GM12864 (cell line): ENCODE results near the gene GPR39.
"Not testable (repeated sequence)": the region's sequence is repeated elsewhere in the genome, so short reads cannot be mapped to it uniquely, and the experiment has no call there.

Experiments used
- DNase-seq: peaks from one replicate; pipeline ENCODE4 v3.0.0-alpha.2; 2011; ENCODE audit warnings: low read depth
- H3K4me3 ChIP-seq: 2 replicates; pipeline ENCODE4 v1.5.1; 2011; ENCODE audit warnings: mild to moderate bottlenecking, low read depth, low read length, control low read depth
- TF ChIP-seq, protein P1 (sequence below): IDR thresholded peaks from 2 replicates; pipeline ENCODE4 v1.5.1; 2011; ENCODE audit warnings: low read depth, mild to moderate bottlenecking, moderate library complexity, low read length, control low read depth, inconsistent platforms; ENCODE audit errors: missing control alignments

GPR39 gene

DNA sequence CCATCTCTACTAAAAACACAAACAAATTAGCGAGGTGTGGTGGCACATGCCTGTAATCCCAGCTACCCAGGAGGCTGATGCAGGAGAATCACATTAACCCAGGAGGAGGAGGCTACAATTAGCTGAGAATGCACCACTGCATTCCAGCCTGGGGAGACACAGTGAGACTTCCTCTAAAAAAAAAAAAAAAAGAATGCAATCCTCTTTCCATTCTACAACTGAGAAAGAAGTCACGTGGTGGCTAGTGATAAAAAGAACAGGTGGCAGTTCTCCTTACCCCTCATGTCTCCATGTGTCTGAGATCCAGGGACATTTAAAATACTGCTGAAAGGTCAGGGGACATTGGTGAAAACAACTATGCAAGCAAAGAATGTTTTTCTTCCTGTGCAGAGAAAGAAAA is 24.4 kb upstream of the GPR39 start:
- TF ChIP-seq, protein P1, sequence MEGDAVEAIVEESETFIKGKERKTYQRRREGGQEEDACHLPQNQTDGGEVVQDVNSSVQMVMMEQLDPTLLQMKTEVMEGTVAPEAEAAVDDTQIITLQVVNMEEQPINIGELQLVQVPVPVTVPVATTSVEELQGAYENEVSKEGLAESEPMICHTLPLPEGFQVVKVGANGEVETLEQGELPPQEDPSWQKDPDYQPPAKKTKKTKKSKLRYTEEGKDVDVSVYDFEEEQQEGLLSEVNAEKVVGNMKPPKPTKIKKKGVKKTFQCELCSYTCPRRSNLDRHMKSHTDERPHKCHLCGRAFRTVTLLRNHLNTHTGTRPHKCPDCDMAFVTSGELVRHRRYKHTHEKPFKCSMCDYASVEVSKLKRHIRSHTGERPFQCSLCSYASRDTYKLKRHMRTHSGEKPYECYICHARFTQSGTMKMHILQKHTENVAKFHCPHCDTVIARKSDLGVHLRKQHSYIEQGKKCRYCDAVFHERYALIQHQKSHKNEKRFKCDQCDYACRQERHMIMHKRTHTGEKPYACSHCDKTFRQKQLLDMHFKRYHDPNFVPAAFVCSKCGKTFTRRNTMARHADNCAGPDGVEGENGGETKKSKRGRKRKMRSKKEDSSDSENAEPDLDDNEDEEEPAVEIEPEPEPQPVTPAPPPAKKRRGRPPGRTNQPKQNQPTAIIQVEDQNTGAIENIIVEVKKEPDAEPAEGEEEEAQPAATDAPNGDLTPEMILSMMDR, result no peak
- no peak for DNase-seq

DNA sequence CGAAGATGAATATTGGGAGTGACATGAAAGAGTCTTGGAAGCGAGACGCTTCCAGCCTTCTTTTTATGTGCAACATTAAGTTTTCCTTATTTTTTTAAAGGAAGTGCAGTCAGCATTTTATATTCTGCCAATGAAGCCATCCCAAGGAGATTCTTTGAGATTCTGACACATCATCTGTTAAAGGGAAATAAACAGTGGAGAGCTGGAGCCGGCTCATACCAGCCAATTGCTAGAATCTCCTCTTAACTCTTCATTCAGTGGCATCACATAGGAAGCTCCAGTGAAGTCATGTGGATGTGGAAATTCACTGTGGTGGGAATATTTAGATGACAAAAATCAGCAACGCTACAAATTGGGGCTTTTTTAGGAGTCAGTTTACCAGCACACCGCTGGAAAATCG is 23.7 kb upstream of the GPR39 start:
- TF ChIP-seq, protein P1, result no peak
- DNase-seq, result no peak
- no peak overlapping the region for H3K4me3 ChIP-seq

More for the DNA sequence above, 24.4 kb upstream of the GPR39 start:
- no peak overlapping the region for H3K4me3 ChIP-seq

DNA sequence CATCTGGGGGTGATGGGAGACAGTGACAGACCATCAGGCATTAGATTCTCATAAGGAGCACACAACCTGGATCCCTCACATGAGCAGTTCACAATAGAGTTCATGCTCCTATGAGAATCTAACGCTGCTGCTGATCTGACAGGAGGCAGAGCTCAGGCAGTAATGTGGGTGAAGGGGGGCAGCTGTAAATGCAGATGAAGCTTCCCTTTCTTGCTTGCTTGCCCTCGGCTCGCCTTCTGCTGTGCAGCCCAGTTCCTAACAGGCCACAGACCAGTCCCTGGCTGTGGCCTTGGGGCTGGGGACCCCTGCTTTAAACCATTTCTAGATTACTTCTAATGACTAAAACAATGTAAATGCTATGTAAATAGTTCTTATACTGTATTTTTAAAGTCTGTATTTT is 19.6 kb upstream of the GPR39 start:
- not testable (repeated sequence) for H3K4me3 ChIP-seq, DNase-seq

DNA sequence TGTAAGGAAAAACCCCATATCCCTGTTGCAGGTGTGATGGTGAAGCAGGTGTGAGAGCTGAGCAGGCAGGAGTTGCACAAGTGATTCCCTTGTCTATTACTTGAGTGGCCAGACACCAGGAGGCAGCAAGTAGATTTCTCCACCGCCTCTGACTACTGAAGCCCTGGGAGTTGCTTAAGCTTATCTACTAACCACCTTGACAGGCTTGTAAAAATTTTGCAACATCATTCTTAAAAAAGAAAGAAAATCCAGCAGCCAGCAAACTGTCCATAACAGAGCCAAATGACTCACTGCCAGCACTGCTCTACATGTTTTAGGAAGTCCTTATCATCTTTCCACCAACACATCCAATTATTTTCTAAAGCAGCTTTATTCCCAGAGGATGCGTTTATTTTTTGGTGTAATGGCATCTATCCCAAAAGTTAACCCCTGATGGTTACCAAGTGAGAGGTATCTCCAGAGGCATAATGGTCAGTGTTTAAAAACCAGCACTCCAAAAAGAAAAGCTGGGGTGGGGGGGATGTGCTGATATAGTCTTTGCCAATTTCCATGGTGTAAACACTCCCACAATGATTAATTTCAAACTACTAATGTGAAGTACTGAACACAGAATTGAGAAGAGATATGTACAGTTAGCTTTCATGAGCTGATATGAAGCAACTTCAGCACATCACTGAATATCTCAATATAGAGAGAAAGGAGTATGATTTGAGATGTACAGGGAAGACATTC is 16.3 kb upstream of the GPR39 start:
- DNase-seq, result no peak
- H3K4me3 ChIP-seq, result no peak overlapping the region
- TF ChIP-seq, protein P1, result no peak

DNA sequence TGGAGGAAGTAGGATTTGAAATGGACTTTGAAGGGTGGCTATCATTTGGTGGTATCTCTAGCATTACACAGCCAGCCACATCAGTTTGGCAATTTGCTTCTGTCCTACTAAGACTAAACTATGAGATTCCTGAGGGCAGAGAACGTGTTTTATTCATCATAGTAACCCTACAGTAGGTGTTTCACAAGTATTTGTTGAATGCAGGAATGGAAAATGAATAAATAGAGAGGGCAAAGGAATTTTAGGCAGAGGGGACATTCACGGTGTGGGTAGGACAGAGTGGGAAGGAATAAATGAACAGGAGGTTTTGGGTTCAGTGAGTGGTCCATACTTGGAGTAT is 15.7 kb upstream of the GPR39 start:
- H3K4me3 ChIP-seq, result no peak overlapping the region
- DNase-seq, result no peak
- TF ChIP-seq, protein P1, result no peak

DNA sequence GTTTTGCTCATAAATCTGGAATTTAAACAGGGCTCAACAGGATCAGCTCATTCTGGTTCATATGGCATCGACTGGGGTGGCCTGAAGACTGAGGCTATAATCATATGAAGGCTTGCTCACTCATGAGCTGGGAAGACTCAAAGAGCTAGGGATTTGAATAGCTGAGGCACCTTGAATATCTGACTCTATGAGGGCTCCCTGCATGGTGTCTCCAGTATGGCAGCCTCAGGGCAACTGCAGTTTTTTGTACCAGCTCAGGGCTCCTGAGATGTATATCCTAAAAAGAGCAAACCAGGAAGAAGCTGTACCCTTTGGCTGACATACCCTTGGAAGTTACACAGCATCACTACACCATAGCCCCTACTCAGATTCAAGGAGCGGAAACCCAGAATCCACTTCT is 15.3 kb upstream of the GPR39 start:
- no peak overlapping the region for H3K4me3 ChIP-seq
- TF ChIP-seq, protein P1, result no peak
- DNase-seq, result no peak

DNA sequence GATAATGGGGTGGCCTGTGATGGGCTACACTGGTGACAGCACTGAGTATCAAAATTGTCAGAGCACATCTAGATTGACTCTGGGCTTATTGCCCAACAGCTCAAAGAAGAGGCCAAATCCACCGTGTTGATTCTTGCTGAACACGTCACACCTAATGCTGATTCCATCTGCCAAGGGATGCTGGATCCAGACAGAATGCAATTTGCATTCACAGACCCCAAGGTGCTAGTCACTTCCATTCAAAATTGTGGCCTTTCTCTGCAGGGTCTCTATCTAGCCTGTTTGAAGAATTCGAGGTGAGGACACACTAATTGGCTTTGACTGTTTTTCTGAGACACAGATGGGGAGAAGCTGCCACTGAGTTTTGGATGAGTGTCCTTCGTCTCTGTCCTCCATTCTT is 13.5 kb upstream of the GPR39 start:
- no peak for DNase-seq
- no peak overlapping the region for H3K4me3 ChIP-seq
- TF ChIP-seq, protein P1, result no peak

DNA sequence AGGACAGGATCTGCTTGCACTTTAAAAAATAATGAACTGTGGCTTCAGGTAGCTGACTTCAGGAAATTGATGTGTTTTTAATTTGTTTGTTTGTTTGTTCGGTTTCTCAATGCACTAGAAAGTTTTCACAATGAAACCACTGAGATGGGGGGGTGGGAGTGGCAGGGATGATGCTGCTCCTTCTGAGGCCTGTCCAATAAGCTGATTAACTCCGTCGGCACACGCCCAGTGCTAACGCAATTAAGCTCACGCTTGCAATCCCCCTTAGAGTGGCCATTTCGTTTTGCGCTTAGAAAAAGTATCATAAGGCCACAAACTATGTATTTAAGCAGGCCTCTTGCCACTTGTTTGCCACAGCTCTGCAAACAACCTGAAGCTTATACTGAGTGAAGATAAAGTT is 12.5 kb upstream of the GPR39 start:
- TF ChIP-seq, protein P1, result no peak
- no peak for DNase-seq

More for the DNA sequence above, 12.5 kb upstream of the GPR39 start:
- no peak overlapping the region for H3K4me3 ChIP-seq
